CD4-positive, alpha-beta T cell treated with Interleukin-10 for 1 hour (primary cell): ENCODE data around the gene TAPT1.
"Not testable (repeated sequence)": the region's sequence is repeated elsewhere in the genome, so short reads cannot be mapped to it uniquely, and the experiment has no call there.

Experiments used
- DNase-seq: peaks from one replicate; pipeline ENCODE4 v3.0.0-alpha.2; 2020

Gene TAPT1

GRCh38 chr4:16206848-16207247 lies 19.4 kb downstream of the TAPT1 start:
- DNase-seq: no peak

GRCh38 chr4:16206301-16206700 lies 20.0 kb downstream of the TAPT1 start:
- no peak for DNase-seq

GRCh38 chr4:16205298-16206164 lies 20.7 kb downstream of the TAPT1 start:
- DNase-seq: peak; percentile 46

- no peak for DNase-seq
These were observed 21.8 kb downstream of the TAPT1 start for GRCh38 chr4:16204505-16204904.

DNA sequence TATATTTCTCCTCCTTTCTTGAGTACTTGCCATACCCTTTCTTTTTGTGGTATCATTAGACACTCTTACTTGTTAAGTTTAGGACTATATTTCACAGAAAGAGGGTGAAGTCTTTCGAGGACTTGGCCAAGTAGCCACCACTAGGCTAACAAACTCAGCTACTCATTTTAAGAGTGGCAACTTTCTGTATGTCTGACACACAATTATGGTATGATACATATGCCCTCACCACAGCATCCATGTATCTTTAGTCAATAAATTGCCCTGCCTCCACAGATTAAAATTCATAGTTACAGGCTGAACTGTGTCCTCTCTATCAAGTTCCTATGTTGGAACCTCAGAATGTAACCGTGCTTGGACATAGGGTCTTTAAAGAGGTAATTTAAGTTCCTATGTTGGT lies 23.2 kb downstream of the TAPT1 start:
- DNase-seq: no peak

DNA sequence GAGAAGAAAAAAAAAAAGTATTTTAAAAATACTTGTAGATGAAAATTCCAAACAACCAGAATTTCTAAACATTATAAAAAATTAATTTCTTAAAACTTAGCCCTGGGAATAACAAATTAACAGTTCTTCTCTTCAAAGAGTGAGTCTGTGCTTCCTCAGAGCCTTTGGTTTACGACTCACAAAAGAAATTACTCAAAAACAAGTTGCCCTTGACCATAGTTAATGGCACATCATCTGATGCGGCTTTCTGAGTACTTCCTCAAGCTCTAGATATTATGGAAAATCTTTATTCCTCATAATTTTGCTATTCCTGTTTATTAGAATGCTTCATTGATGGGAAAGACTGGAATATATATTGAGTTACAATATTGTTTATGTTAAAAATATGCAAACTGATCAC lies 23.7 kb downstream of the TAPT1 start:
- DNase-seq: no peak

GRCh38 chr4:16199093-16199492 lies 27.2 kb downstream of the TAPT1 start:
- DNase-seq: no peak

DNA sequence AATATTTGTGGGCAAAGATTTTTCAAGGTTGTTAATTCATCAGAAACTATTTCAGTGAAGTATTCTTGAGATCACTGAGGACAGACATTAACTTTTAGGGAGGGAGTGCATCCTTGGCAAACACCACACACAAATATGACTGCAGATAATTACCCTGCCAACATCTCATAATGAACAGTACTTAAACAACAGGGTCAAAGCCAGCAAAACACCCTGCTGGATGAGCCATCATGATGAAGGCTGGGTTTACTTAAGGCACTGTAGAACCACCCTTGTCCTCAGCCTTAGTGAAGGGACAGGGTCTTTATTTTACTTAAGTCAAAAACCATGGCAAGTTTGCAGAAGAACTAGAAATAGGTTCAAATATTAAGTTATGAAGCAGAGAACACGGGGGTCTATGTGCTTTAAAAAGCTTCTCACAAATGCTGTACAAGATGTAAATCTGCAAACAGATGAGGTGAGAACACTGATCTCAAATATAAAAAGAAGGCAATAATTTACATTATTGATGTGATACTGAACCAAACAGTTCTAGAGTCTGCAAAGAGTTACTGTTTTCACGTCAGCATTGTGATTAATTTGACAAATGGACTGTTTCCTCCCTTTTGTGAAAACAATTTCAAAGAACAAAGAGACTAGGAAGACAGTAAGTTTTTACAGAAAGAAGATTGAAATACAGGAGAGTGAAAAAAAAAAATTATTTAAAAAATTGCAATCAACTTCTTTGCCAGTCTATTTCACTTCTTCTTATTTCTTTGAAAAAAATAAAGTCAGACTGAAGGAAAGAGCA lies 28.2 kb downstream of the TAPT1 start:
- no peak for DNase-seq

DNA sequence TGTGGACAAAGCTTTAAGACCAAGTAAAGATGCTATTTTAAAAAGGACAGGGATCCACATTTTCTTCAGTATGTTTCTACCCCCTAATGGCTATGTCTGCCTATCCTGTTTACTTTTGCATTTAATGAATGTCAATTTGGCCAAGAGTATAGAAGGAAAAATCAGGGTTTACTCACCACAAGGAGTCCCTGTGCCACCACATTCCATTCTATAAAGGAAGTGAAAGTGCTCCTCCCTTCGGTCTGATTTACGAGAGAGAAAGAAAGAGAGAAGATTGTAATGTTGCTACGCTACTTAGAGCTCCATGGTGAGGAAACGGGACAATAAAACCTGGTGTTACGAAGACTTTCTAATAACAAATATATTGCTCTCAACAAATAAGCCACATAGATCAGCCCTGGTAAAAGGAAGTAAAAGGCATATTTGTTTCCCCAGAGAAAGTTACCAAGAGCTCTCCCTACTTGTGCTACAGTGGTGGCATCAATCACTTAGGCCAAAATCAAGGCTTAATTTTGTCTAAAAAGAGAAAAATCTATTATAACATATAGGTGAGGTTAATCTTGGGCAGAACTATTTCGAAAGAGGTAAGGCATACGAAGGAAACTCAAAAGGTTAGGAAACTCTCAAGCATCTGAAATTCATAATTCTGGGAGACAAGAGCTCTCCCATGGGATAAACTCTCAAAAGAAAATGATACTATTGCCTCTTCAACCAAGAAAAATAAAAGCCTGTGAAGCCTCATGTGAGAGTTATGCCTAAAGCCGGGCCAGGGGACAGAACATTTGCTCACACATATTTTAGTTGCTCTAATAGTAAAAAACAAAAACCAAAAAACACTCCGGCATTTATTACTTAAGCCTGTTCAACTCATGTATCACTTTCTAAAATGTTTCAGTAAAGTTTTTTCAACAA lies 29.5 kb downstream of the TAPT1 start:
- DNase-seq: no peak

DNA sequence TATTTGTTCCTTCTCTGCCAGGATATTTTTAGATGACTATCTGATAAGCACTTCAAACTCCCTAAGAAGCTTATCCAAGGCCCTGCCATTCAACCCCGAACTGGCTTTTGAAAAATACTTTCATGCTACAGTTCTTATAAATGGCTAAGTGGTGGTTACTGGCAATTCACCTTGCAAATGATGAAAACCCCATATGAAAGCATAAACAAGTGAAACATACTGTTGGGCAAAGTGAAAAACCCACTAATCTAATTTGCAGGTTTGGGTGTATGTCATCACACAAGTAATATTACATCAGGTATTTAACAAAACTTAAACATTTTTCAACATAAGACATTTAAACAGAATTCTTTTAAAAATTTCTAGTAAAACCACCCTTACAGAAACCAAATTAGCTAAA lies 31.1 kb downstream of the TAPT1 start:
- DNase-seq: no peak

DNA sequence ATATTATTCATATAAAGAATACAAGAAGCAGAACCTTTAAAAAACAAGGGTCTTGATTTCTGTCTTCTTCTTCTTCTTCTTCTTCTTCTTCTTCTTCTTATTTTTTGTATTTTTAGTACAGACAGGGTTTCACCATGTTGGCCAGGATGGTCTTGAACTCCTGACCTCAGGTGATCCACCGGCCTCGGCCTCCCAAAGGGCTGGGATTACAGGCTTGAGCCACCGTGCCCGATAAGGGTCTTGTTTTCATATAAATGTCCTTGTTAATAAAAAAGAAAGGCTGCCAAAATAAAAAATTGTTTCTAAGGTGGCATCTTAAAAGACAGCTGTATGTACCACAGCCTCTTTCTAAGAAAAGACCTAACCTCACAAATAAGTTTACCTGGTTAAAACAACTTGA lies 31.5 kb downstream of the TAPT1 start:
- DNase-seq: not testable (repeated sequence)

DNA sequence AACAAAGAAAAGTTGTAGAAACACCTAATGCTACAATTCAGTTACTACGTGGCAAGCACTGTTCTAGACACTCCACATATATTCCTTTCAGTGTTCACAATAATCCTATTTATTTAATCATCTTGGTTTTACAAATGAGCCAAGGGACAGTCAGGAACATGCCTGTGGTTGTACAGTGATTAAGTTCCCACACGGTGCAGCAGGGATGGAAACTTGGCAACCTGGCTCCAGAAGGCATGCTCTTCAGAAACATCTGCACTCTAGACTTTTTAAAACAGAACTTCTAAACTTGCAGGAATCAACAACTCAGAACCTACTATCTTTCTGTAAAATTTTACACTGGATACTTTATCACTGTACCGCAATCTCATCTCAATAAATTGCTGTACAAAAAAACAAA lies 32.1 kb downstream of the TAPT1 start:
- DNase-seq: no peak

GRCh38 chr4:16192631-16193518 lies 33.4 kb downstream of the TAPT1 start:
- no peak for DNase-seq

GRCh38 chr4:16192057-16192456 lies 34.2 kb downstream of the TAPT1 start:
- no peak for DNase-seq

DNA sequence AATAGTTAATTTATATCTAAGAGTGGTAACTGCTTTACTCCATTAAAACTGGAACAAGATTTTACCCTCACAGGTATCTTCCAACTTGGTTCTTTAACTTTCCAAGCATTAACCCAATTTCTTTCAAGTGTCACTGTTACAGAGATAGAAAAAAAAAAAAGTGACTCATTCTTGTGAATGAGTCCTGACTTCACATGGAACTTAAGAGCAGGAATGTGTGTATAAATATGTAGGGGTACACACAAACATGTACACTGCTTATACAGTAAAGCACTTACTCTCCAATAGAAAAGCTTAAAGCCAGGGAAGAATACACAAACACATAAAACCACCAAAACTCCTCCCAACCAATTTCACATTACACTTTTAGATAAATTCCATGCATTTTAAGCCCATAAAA lies 38.8 kb downstream of the TAPT1 start:
- DNase-seq: no peak

- no peak for DNase-seq
These were observed 39.3 kb downstream of the TAPT1 start for GRCh38 chr4:16186986-16187385.

GRCh38 chr4:16183604-16184003 lies 42.7 kb downstream of the TAPT1 start:
- no peak for DNase-seq

DNA sequence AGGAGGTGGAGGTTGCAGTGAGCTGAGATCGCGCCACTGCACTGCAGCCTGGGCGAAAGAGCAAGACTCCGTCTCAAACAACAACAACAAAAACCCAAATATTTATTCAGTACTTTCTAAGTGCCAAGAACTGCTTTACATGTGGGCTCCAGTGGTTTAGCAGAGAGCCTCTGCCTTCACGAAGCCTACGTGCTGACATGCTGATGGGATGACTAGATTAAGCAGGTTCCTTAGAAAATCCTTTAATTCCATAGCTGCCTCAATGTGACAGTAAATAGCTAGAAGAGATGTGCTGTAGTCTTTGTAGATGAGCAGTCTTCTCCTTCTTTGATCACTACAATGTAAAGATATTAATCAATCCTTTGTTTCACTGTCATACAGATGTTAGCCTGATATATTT lies 49.6 kb downstream of the TAPT1 start:
- DNase-seq: no peak

DNA sequence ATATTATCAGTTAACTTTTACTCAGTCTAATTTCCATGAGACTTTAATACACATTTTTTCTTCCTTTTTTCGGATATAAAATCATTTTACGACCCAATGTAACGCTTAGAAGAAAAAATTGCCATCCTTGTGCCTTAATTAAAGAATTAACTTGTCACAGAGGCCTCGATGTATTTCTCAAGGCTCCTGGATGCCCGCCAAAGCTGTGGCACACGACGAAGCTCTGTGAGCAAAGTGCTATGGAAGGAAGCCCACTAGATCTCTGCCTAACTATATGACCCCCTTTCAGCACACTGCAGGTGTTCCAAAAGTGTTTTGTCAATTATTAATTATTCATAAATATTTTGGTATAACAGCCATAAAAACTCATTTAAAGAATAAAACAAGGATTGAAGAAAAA lies 54.4 kb downstream of the TAPT1 start:
- DNase-seq: no peak

DNA sequence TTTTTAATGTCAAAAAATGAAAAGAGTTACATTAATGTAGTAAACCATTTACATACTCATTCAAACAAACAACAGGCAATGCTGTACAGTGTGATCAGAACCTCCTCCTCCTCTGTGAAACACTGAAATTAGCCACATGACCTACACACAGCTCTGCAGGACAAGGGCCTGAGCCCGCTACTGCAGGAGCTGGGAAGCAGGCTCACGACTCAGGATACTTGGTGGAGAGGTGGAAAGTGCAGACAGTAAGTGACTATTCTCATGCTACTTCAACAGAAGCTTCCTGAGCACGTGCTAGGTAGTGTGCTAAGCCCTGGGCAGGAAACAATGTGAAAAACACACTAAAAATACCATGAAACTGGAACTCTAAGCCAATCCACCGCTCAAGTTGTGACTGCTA lies 56.8 kb downstream of the TAPT1 start:
- DNase-seq: no peak

DNA sequence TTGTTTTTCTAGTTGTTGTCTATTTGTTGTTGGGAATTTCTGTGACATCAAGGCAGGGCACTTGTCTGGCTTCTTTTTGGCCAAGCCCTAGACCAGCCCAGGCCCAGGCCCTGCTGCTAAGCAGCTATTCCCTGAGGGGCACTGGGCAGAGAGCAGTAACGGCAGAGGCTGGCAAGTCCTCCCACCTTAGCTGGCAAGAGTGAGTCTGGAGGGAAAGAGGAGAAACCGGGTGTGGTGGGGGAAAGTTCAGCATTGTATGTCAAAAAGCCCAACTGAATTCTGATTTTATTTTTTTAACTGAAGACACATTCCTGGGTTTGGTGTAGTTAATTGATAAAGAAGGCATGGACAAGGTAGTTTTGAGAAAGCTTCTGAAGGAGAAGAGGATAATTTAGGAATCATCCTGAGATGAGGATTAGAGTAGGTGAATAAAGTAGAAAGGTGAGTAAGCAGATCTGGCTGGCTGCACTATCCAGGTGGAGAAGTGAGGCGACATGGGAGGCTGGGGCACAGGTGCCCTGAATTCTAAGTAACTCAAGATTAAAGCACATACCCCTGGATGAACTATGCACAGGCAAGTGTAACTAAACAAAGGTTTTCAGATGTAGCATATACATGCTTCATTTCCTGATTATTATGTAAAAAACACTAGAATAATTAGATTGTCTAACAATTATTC lies 57.4 kb downstream of the TAPT1 start:
- DNase-seq: no peak

GRCh38 chr4:16168144-16168543 lies 58.1 kb downstream of the TAPT1 start:
- no peak for DNase-seq
